ENCODE results near the gene ASPM. TPM values are rescaled to one million over a fixed set of nuclear protein-coding genes. Genes with fewer than 3 reads are reported as not detected.

Gene ASPM
- total RNA-seq, 4 donors from 2014 or later: 0.33 to 5.1 (median 2.7) TPM

DNA sequence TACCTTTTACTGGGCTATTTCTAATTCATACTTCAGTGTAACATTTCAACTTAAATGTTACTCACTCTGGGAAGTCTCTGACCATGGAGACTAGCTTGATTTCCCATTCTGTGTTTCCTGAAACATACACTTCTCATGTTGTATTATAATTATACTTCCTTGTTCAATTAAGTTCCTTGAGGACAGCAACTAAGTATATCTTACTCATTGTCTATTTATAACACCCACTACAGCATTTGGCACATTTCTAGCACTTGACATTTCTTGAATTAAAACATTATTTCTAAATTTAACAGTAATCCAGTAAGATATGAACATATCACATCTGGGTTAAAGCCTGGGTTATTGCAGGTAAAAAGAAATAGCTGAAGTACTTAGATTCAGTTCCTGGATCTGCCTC lies 47.0 kb downstream of the ASPM start:
- TF ChIP-seq, protein P1, sequence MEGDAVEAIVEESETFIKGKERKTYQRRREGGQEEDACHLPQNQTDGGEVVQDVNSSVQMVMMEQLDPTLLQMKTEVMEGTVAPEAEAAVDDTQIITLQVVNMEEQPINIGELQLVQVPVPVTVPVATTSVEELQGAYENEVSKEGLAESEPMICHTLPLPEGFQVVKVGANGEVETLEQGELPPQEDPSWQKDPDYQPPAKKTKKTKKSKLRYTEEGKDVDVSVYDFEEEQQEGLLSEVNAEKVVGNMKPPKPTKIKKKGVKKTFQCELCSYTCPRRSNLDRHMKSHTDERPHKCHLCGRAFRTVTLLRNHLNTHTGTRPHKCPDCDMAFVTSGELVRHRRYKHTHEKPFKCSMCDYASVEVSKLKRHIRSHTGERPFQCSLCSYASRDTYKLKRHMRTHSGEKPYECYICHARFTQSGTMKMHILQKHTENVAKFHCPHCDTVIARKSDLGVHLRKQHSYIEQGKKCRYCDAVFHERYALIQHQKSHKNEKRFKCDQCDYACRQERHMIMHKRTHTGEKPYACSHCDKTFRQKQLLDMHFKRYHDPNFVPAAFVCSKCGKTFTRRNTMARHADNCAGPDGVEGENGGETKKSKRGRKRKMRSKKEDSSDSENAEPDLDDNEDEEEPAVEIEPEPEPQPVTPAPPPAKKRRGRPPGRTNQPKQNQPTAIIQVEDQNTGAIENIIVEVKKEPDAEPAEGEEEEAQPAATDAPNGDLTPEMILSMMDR (IDR thresholded peaks at IDR 0.05; ENCODE audit: low read depth): no peak

DNA sequence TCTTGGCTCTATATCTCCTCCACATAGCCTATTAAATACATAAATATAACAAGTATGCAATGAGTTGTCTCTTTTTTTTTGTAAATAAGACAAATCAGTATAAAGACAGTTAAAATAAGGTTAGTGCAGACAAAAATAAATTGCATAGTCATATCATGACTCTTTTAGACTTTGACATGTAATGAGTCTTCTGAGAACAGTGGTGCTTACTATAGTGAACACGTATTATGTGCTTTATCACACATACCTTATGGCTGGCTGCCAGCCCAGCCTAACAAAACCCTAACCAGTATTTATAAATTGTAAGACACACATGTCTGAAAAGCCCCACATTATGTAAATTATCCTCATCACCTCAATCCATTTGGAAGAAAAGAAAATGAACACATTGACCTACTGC lies 50.3 kb downstream of the ASPM start:
- TF ChIP-seq, protein P1 (IDR thresholded peaks at IDR 0.05; ENCODE audit: low read depth): no peak

DNA sequence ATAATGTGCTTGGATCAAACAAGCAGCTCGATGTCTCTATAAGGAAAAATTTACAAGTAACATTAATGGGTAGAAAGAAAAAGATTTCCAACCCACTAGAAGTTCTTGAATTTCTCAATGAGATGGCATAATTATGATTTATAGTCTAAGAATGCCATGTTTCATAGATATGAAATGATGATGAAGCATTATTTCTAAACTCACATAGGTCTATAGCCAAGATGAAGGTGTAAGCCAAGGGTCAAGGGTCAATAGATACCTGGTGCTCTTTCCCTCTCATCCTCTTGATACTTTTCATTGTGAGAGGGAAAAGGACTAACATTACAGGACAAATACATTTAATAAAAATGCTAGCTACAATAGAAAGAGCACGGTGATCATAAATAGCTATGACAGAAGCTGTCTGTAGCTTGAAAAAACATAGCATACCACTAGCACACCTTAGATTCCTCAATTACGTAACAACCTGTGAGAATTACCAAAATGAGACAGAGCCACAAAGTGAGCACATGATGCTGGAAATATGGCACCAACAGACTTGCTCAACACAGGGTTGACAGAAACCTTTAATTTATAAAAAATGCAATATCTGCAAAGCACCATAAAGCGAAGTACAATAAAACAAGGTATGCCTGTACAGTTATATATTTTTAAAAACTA lies 53.1 kb downstream of the ASPM start:
- TF ChIP-seq, protein P1 (IDR thresholded peaks at IDR 0.05; ENCODE audit: low read depth): no peak

DNA sequence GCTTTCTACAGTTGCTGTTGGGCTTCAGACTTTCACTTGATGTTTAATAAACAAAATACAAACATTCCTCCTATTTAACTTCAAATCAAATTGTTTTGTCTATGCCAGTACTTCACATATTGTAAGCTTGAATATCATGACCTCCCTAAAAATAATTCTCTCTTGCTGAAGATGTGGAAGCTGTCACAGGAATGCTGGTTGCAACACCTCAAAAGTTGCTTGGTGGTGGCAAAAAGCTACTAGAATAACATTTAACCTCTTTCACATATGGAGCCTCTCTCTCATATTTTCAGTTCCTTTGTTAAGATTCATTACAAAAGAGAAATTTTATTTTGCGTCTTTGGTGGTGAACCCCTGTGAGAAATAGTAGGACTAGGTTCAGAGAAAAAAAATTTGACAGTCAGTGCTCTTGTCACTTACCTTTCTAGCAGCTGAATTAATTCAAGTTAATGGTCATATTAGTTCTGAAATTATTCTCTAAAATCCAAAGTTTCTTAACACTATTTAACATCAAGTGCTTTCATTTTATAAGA lies 53.9 kb downstream of the ASPM start:
- TF ChIP-seq, protein P1 (IDR thresholded peaks at IDR 0.05; ENCODE audit: low read depth): no peak

DNA sequence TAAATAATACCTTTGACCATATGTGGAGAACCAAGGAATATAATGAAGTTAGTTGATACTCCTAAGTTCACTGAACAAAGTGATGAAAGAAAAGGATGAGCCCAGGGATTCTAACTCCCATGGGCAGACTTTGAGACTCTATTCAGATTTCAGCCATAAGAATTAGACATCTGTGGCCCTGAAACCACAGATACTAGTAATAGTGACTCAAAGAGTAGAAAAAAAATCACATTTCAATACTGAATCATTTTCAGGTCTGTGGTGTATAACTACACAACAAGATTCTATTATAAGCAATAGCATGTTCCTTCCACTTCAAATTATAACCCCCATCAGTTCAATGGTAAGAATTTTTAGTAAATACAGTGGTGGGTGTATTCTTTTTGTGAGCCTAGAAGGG lies 63.0 kb downstream of the ASPM start:
- TF ChIP-seq, protein P1 (IDR thresholded peaks at IDR 0.05; ENCODE audit: low read depth): no peak

DNA sequence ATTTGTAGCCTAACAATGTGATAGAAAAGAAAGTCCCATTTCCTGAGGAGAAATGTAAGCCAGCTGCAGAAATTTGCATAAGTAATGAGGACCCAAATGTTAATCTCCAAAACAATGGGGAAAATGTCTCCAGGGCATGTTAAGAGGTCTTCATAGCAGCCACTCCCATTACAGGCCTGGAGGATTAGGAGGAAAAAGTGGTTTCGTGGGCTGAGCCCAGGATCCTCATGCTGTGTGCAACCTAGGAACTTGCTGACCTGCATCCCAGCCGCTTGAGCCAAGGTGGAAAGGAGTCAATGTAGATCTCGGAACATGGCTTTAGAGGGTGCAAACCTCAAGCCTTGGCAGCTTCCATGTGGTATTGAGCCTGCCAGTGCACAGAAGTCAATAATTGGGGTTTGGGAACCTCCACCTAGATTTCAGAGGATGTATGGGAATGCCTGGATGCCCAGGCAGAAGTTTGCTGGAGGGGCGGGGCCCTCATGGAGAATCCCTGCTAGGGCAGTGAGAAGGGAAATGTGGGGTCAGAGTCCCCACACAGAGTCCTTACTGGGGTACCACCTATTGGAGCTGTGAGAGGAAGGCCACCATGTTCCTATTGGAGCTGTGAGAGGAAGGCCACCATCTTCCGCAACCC lies 65.2 kb downstream of the ASPM start:
- TF ChIP-seq, protein P1 (IDR thresholded peaks at IDR 0.05; ENCODE audit: low read depth): no peak

DNA sequence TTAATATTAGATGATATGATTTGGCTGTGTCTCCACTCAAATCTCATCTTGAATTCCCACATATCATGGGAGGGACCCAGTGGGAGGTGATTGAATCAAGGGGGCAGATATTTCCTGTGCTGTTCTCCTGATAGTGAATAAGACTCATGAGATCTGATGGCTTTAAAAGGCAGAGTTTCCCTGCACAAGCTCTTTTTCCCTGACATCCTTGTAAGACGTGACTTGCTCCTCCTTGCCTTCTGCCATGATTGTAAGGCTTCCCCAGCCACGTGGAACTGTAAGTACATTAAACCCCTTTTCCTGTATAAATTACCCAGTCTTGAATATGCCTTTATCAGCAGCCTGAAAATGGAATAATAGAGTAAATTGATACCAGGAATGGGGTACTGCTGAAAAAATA lies 66.1 kb downstream of the ASPM start:
- TF ChIP-seq, protein P1 (IDR thresholded peaks at IDR 0.05; ENCODE audit: low read depth): no peak

All from subcutaneous adipose tissue (tissue), 4 donors.